Neural progenitor cell (in vitro differentiated cells): Measurements from ENCODE around the gene SLFNL1.

ENCODE experiments used
- CTCF ChIP-seq: fragments of 200-600 bp; sonication (generic); IDR thresholded peaks from 2 replicates; pipeline ENCODE4 v1.5.1; 2017; ENCODE audit warnings: antibody characterized with exemption, mild to moderate bottlenecking
- EZH2 ChIP-seq: fragments of 200-600 bp; sonication (generic); IDR thresholded peaks from 2 replicates; pipeline ENCODE4 v1.6.1; 2017; ENCODE audit warnings: antibody characterized with exemption, mild to moderate bottlenecking, moderate library complexity
- EZH2phosphoT487 ChIP-seq: fragments of 200-600 bp; sonication (generic); IDR thresholded peaks from 2 replicates; pipeline ENCODE4 v1.6.1; 2017; ENCODE audit warnings: antibody characterized with exemption

GRCh38 chr1:41033272-41033671 is 11.7 kb upstream of the SLFNL1 start:
- no peak for TF ChIP-seq CTCF
- TF ChIP-seq EZH2 = no peak
- TF ChIP-seq EZH2phosphoT487 = no peak
